HepG2 (cell line): ENCODE results near the gene LDB3. TPM values are rescaled to one million over a fixed set of nuclear protein-coding genes. Genes with fewer than 3 reads are reported as not detected.

Source experiments
- ATAC-seq: fragments of 200-7000 bp; cut with Tn5 transposase; 3 replicates; pipeline ENCODE4 v1.9.1; 2020; ENCODE audit warnings: mild to moderate bottlenecking, moderate library complexity
- BruUV-seq: library from RNA; stranded (reverse); fragments of 400-500 nt; replicated peaks from 2 replicates; lab custom pipeline; 2021; lab: Mats Ljungman, UMichigan
- CTCF ChIA-PET: fragments of 300-600 bp; formaldehyde crosslinking; extraction: SDS; loops from one replicate; lab custom pipeline; 2021; ENCODE audit warnings: low total read pairs, inconsistent platforms, low intra/inter-chr PET ratio; lab: Yijun Ruan, JAX
- POLR2A ChIA-PET: fragments of 350-600 bp; sonication (Branson Sonifier 250); formaldehyde crosslinking; loops from one replicate; lab custom pipeline; 2020; ENCODE audit warnings: antibody characterized with exemption, inconsistent platforms; lab: Yijun Ruan, JAX
- DNase-seq: peaks from one replicate; pipeline ENCODE4 v3.0.0-alpha.2; 2015; ENCODE audit warnings: low spot score
- FAIRE-seq: peaks from 3 replicates; lab custom pipeline; 2011; peaks lifted over from hg19 to GRCh38; lab: Jason Lieb, UNC
- H2AFZ ChIP-seq: one replicate; pipeline ENCODE4 v1.6.1; 2011; ENCODE audit warnings: low read length, inconsistent platforms
- H3K27ac ChIP-seq: fragments of 300-600 bp; 3 replicates; pipeline ENCODE4 v1.8.0; 2011; ENCODE audit warnings: mixed run types, mild to moderate bottlenecking, mixed read lengths, low read length, inconsistent platforms; ENCODE audit not compliant: insufficient read depth; ENCODE audit errors: extremely low read length
- H3K27me3 ChIP-seq, 2 experiments: fragments of 200-600 bp in 1 of 2; 2 replicates in 1 of 2; 3 replicates in 1 of 2; pipeline versions ENCODE4 v1.6.0 to v1.8.0; 2011; ENCODE audit warnings: low read length in 2 of 2, mild to moderate bottlenecking in 2 of 2, moderate library complexity in 2 of 2, inconsistent platforms in 1 of 2; ENCODE audit not compliant: insufficient read depth in 2 of 2, control insufficient read depth in 1 of 2
- H3K36me3 ChIP-seq, 2 experiments: fragments of 200-600 bp in 1 of 2; replicated peaks in 1 of 2; 2 replicates in 1 of 2; 3 replicates in 1 of 2; pipeline versions ENCODE4 v1.5.1 to v1.8.0; 2011; ENCODE audit warnings: low read length in 2 of 2, inconsistent platforms in 1 of 2; ENCODE audit not compliant: insufficient read depth in 2 of 2, control insufficient read depth in 1 of 2
- H3K4me1 ChIP-seq: 2 replicates; pipeline ENCODE4 v1.5.1; 2012; ENCODE audit warnings: low read length, inconsistent platforms; ENCODE audit not compliant: insufficient read depth
- H3K4me2 ChIP-seq: 2 replicates; pipeline ENCODE4 v1.6.0; 2011; ENCODE audit warnings: low read depth, low read length, inconsistent platforms
- H3K4me3 ChIP-seq, 3 experiments: fragments of 200-600 bp in 1 of 3; sonication (generic), shearing (Covaris generic) in 1 of 3; replicated peaks in 1 of 3; 2 replicates each; pipeline ENCODE4 v1.5.1; 2011 to 2016; ENCODE audit warnings: low read length in 3 of 3, inconsistent platforms in 2 of 3, low read depth in 2 of 3, mild to moderate bottlenecking in 2 of 3, control low read depth in 1 of 3, mixed read lengths in 1 of 3; ENCODE audit not compliant: insufficient read depth in 1 of 3
- H3K79me2 ChIP-seq: one replicate; pipeline ENCODE4 v1.6.1; 2011; ENCODE audit warnings: low read length, inconsistent platforms; ENCODE audit not compliant: insufficient read depth
- H3K9ac ChIP-seq: 2 replicates; pipeline ENCODE4 v1.6.0; 2011; ENCODE audit warnings: mild to moderate bottlenecking, low read depth, low read length, inconsistent platforms; ENCODE audit not compliant: insufficient read depth
- H3K9me3 ChIP-seq: 2 replicates; pipeline ENCODE4 v1.5.1; 2012; ENCODE audit warnings: mild to moderate bottlenecking, low read length
- H4K20me1 ChIP-seq: 2 replicates; pipeline ENCODE4 v1.6.0; 2011; ENCODE audit warnings: inconsistent platforms, mild to moderate bottlenecking, low read length, moderate library complexity; ENCODE audit not compliant: insufficient read depth
- AHDC1 ChIP-seq: sonication (generic); formaldehyde crosslinking; IDR thresholded peaks from 2 replicates; pipeline ENCODE4 v1.5.1; 2020; ENCODE audit warnings: mild to moderate bottlenecking, missing genetic modification reagents, borderline replicate concordance
- ARNTL ChIP-seq: sonication (generic); formaldehyde crosslinking; IDR thresholded peaks from 2 replicates; pipeline ENCODE4 v1.4.0; 2020; ENCODE audit warnings: mild to moderate bottlenecking, missing genetic modification reagents
- FOXO1 ChIP-seq: sonication (generic); formaldehyde crosslinking; IDR thresholded peaks from 2 replicates; pipeline ENCODE4 v1.4.0; 2020; ENCODE audit warnings: missing genetic modification reagents
- MIER3 ChIP-seq: IDR thresholded peaks from 2 replicates; pipeline ENCODE4 v1.6.1; 2016; ENCODE audit warnings: missing compliant biosample characterization, borderline replicate concordance
- NR1H2 ChIP-seq: sonication (generic); formaldehyde crosslinking; IDR thresholded peaks from 2 replicates; pipeline ENCODE4 v1.8.1; 2022; ENCODE audit warnings: low read depth, missing genetic modification reagents, borderline replicate concordance
- PHF21A ChIP-seq: sonication (generic); formaldehyde crosslinking; IDR thresholded peaks from 2 replicates; pipeline ENCODE4 v1.5.0; 2020; ENCODE audit warnings: mild to moderate bottlenecking, missing genetic modification reagents
- SMYD3 ChIP-seq: sonication (generic); formaldehyde crosslinking; IDR thresholded peaks from 2 replicates; pipeline ENCODE4 v1.8.1; 2023; ENCODE audit warnings: mild to moderate bottlenecking, missing genetic modification reagents
- STAG1 ChIP-seq: sonication (generic); formaldehyde crosslinking; IDR thresholded peaks from 2 replicates; pipeline ENCODE4 v1.4.0; 2020; ENCODE audit warnings: missing genetic modification reagents
- TCF7 ChIP-seq: sonication (generic); IDR thresholded peaks from 2 replicates; pipeline ENCODE4 v1.6.1; 2016; ENCODE audit warnings: antibody characterized with exemption, low read depth
- ZFP62 ChIP-seq: sonication (generic); formaldehyde crosslinking; IDR thresholded peaks from 2 replicates; pipeline ENCODE4 v1.4.0; 2020; ENCODE audit warnings: missing genetic modification reagents
- ZNF383 ChIP-seq: sonication (generic); formaldehyde crosslinking; IDR thresholded peaks from 2 replicates; pipeline ENCODE4 v1.4.0; 2020; ENCODE audit warnings: missing genetic modification reagents, mild to moderate bottlenecking, borderline replicate concordance
- ZNF564 ChIP-seq: sonication (generic); formaldehyde crosslinking; IDR thresholded peaks from 2 replicates; pipeline ENCODE4 v1.8.1; 2023; ENCODE audit warnings: mild to moderate bottlenecking, missing genetic modification reagents
- ZNF878 ChIP-seq: sonication (generic); formaldehyde crosslinking; IDR thresholded peaks from 2 replicates; pipeline ENCODE4 v1.8.1; 2023; ENCODE audit warnings: mild to moderate bottlenecking, missing genetic modification reagents, moderate library complexity
- ZSCAN31 ChIP-seq: sonication (generic); formaldehyde crosslinking; IDR thresholded peaks from 2 replicates; pipeline ENCODE4 v1.5.0; 2020; ENCODE audit warnings: low read depth, mild to moderate bottlenecking, missing genetic modification reagents
- WGBS: methylation state at CpG from one replicate; pipeline ENCODE4 v1.1.6; 2017; ENCODE audit warnings: low lambda C conversion rate; 5-methylcytosine and 5-hydroxymethylcytosine counted together
- in situ Hi-C: cut with HindIII; loops from 2 replicates; pipeline ENCODE4 v1.10.0; 2017; ENCODE audit warnings: low pct_unique_long_range_greater_than_20kb; ENCODE audit not compliant: extremely low pct_ligation_motif_present
- intact Hi-C: fragments of 100-400 bp; cut with micrococcal nuclease; formaldehyde crosslinking; loops from one replicate; pipeline ENCODE4 v1.10.0; 2022; ENCODE audit not compliant: unreplicated experiment
- polyA plus RNA-seq, 8 experiments: library from polyadenylated mRNA; depleted of rRNA in 3 of 8; stranded (reverse) in 7 of 8; unstranded in 1 of 8; fragments of >200 nt; fragmentation: Illumina TruSeq in 4 of 8; extraction: Trizol in 4 of 8; gene quantifications; 2 replicates each; pipeline versions ENCODE4 v1.2.1 to v1.2.3, GENCODE V29; 2011 to 2016; ENCODE audit warnings: low read depth in 4 of 8, missing spikeins in 1 of 8, mixed read lengths in 1 of 8; ENCODE audit not compliant: insufficient read depth in 1 of 8
- total RNA-seq, 5 experiments: library from RNA; depleted of rRNA; stranded (reverse); fragments of >200 nt; fragmentation: Illumina TruSeq; extraction: Trizol; gene quantifications; 2 replicates each; pipeline ENCODE4 v1.2.3, GENCODE V29; 2016; ENCODE audit warnings: low read depth in 1 of 5

The LDB3 gene
- total and polyA plus RNA-seq, 2 of the 13 experiments (the other 11 are each of a cell fraction or from before 2014, with no cell fraction given), result not detected

DNA sequence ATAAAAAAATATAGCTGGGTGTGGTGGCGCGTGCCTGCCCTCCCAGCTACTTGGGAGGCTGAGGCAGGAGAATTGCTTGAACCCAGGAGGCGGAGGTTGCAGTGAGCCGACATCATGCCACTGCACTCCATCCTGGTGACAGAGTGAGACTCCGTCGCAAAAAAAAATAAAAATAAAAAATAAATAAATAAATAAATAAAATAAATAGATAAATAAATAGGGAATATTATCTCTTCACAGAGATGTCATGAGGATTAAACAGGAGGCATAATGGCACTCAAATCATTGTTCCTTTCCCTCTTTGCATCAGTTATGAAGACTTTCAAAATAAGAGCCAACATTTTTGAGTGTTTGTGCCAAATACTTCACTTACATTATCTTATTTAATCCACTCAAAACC lies 56.1 kb downstream of the LDB3 start:
- H3K9ac ChIP-seq, result no peak overlapping the region
- no peak for DNase-seq
- no peaks in the 10 kb centered on the region for H3K9me3 ChIP-seq
- BruUV-seq, result no TSS peak
- no peaks in the 10 kb centered on the region for H4K20me1 ChIP-seq
- no peaks in the 10 kb centered on the region for H3K79me2 ChIP-seq
- no peak for ATAC-seq
- peaks cover 0 to 4% of the 10 kb centered on the region in 2 experiments; a peak in 1 of 5 replicates for H3K27me3 ChIP-seq
- ChIA-PET POLR2A (no interaction called here), CTCF (no interaction called here)
- H3K4me2 ChIP-seq, result no peak overlapping the region
- intact Hi-C loops, result no loop called here
- H2AFZ ChIP-seq, result no peak overlapping the region
- no peak for FAIRE-seq
- WGBS, result 99% methylated on average over 6 of the region's 6 CpGs
- no peak overlapping the region for H3K4me3 ChIP-seq
- in situ Hi-C loops, result no loop called here
- peaks cover 33% of the 10 kb centered on the region for H3K4me1 ChIP-seq
- no peak overlapping the region for H3K27ac ChIP-seq
- no peaks in the 10 kb centered on the region for H3K36me3 ChIP-seq
- no peak for TF ChIP-seq ARNTL (CRISPR knock-in tag)
- no peak for TF ChIP-seq ZNF878
- no peak for TF ChIP-seq ZNF383 (CRISPR knock-in tag)
- TF ChIP-seq SMYD3, result no peak
- TF ChIP-seq ZSCAN31 (CRISPR knock-in tag), result no peak
- no peak for TF ChIP-seq AHDC1 (CRISPR knock-in tag)
- no peak for TF ChIP-seq TCF7
- TF ChIP-seq PHF21A (CRISPR knock-in tag), result no peak
- TF ChIP-seq ZFP62 (CRISPR knock-in tag), result no peak
- TF ChIP-seq FOXO1 (CRISPR knock-in tag), result no peak
- no peak for TF ChIP-seq NR1H2 (CRISPR knock-in tag)
- TF ChIP-seq STAG1 (CRISPR knock-in tag), result no peak
- no peak for TF ChIP-seq MIER3 (CRISPR knock-in tag)
- no peak for TF ChIP-seq ZNF564
